Measurements from ENCODE around the gene BECN2. TPM values are rescaled to one million over a fixed set of nuclear protein-coding genes. Genes with fewer than 3 reads are reported as not detected.

Gene BECN2
- total RNA-seq, 2 donors from 2014 or later, result not detected

DNA sequence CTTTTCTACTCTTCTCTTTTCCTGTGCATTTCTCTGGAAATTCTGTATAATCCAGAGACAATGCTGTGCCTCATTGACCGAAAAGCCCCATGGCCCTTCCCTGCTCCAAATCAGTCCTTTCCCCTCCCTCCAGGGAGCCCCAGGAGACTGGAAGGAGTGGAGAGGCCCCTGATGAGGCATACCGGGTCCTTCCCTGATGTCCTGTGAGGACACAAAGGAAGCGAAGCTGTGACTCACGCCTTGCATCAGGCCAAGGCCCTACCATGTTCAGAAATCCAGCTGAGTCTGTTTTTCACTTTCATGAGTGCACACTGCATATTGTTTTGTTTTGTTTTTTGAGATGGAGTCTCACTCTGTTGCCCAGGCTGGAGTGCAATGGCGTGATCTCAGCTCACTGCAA is 38.7 kb upstream of the BECN2 start:
- no peak overlapping the region for H3K27ac Mint-ChIP-seq
- H3K27me3 ChIP-seq (ENCODE audit: control insufficient read depth, insufficient read depth, low read length, poor library complexity, severe bottlenecking), result no peaks in the 10 kb centered on the region
- DNase-seq, result no peak
- WGBS, 2 experiments (ENCODE audit: insufficient coverage in 1 of 2, insufficient read length in 1 of 2), result 86 to 95% methylated on average over 4 to 5 of the region's 5 CpGs
- H3K9ac ChIP-seq (ENCODE audit: extremely low read depth, low read length, poor library complexity, severe bottlenecking), result no peak overlapping the region
- peaks cover 2% of the 10 kb centered on the region for H3K4me1 Mint-ChIP-seq
- H3K27ac ChIP-seq (ENCODE audit: low read depth, low read length), result no peak overlapping the region
- H3K27me3 Mint-ChIP-seq (ENCODE audit: insufficient read depth), result no peaks in the 10 kb centered on the region
- no peaks in the 10 kb centered on the region for H3K4me1 ChIP-seq (ENCODE audit: control insufficient read depth, insufficient read depth, low read length)
- H3K36me3 Mint-ChIP-seq (ENCODE audit: low read depth), result no peaks in the 10 kb centered on the region
- H3K9me3 ChIP-seq (ENCODE audit: control insufficient read depth, low read length), result no peaks in the 10 kb centered on the region
- no peak overlapping the region for H3K4me3 Mint-ChIP-seq
- no peak for TF ChIP-seq CTCF (conservative IDR thresholded peaks at IDR 0.05)
- H3K9me3 Mint-ChIP-seq, result peaks cover 4% of the 10 kb centered on the region
- no peaks in the 10 kb centered on the region for H3K36me3 ChIP-seq (ENCODE audit: control insufficient read depth, insufficient read depth, low read length)
- H3K4me3 ChIP-seq (ENCODE audit: low read length), result no peak overlapping the region

GRCh38 chr1:241924080-241924808 is 33.3 kb upstream of the BECN2 start:
- H3K27ac Mint-ChIP-seq, result no peak overlapping the region
- H3K27me3 ChIP-seq (ENCODE audit: control insufficient read depth, insufficient read depth, low read length, poor library complexity, severe bottlenecking), result no peaks in the 10 kb centered on the region
- no peaks in the 10 kb centered on the region for H3K36me3 ChIP-seq (ENCODE audit: control insufficient read depth, insufficient read depth, low read length)
- H3K27me3 Mint-ChIP-seq (ENCODE audit: insufficient read depth), result no peaks in the 10 kb centered on the region
- no peak for DNase-seq
- no peak for TF ChIP-seq CTCF (conservative IDR thresholded peaks at IDR 0.05)
- no peaks in the 10 kb centered on the region for H3K9me3 Mint-ChIP-seq
- H3K4me3 ChIP-seq (ENCODE audit: low read length), result no peak overlapping the region
- no peaks in the 10 kb centered on the region for H3K4me1 ChIP-seq (ENCODE audit: control insufficient read depth, insufficient read depth, low read length)
- no peak overlapping the region for H3K27ac ChIP-seq (ENCODE audit: low read depth, low read length)
- 82 to 84% methylated on average over 5 to 10 of the region's 10 CpGs for WGBS, 2 experiments (ENCODE audit: insufficient coverage in 1 of 2, insufficient read length in 1 of 2)
- H3K36me3 Mint-ChIP-seq (ENCODE audit: low read depth), result no peaks in the 10 kb centered on the region
- no peaks in the 10 kb centered on the region for H3K4me1 Mint-ChIP-seq
- H3K4me3 Mint-ChIP-seq, result no peak overlapping the region
- no peaks in the 10 kb centered on the region for H3K9me3 ChIP-seq (ENCODE audit: control insufficient read depth, low read length)
- H3K9ac ChIP-seq (ENCODE audit: extremely low read depth, low read length, poor library complexity, severe bottlenecking), result no peak overlapping the region

GRCh38 chr1:241926141-241926540 is 31.4 kb upstream of the BECN2 start:
- H3K27ac Mint-ChIP-seq, result no peak overlapping the region
- 84 to 95% methylated on average over 2 to 5 of the region's 5 CpGs for whole genome bisulfite sequencing, 2 experiments (ENCODE audit: insufficient coverage in 1 of 2, insufficient read length in 1 of 2)
- DNase-seq, result no peak

More at GRCh38 chr1:241926141-241926540, 31.4 kb upstream of the BECN2 start:
- Mint-ChIP-seq H3K9me3 (no peaks in the 10 kb centered on the region), H3K27me3 (ENCODE audit: insufficient read depth) (no peaks in the 10 kb centered on the region), H3K4me1 (no peaks in the 10 kb centered on the region), H3K4me3 (no peak overlapping the region), H3K36me3 (ENCODE audit: low read depth) (no peaks in the 10 kb centered on the region)
- TF ChIP-seq CTCF (conservative IDR thresholded peaks at IDR 0.05), result no peak
- Histone ChIP-seq H3K4me1 (ENCODE audit: control insufficient read depth, insufficient read depth, low read length) (no peaks in the 10 kb centered on the region), H3K9me3 (ENCODE audit: control insufficient read depth, low read length) (no peaks in the 10 kb centered on the region), H3K27me3 (ENCODE audit: control insufficient read depth, insufficient read depth, low read length, poor library complexity, severe bottlenecking) (no peaks in the 10 kb centered on the region), H3K27ac (ENCODE audit: low read depth, low read length) (no peak overlapping the region), H3K9ac (ENCODE audit: extremely low read depth, low read length, poor library complexity, severe bottlenecking) (no peak overlapping the region), H3K4me3 (ENCODE audit: low read length) (no peak overlapping the region), H3K36me3 (ENCODE audit: control insufficient read depth, insufficient read depth, low read length) (no peaks in the 10 kb centered on the region)

Data from endodermal cell (in vitro differentiated cells).